LNCAP (cell line): ENCODE results near the gene TRIM41.
A peak's percentile ranks its signal among the peaks of the same experiment; 100 is the strongest.

Experiments
- CTCF ChIP-seq: fragments of 450-650 bp; IDR thresholded peaks from 2 replicates; pipeline ENCODE4 v1.5.1; 2017; ENCODE audit warnings: mild to moderate bottlenecking

The TRIM41 gene

GRCh38 chr5:181223058-181223728, at the start of gene TRIM41:
TRIM41 (plus strand) TSS chr5:181223281; CDS start chr5:181224000, 719 bp downstream.
- TF ChIP-seq CTCF: no peak

DNA sequence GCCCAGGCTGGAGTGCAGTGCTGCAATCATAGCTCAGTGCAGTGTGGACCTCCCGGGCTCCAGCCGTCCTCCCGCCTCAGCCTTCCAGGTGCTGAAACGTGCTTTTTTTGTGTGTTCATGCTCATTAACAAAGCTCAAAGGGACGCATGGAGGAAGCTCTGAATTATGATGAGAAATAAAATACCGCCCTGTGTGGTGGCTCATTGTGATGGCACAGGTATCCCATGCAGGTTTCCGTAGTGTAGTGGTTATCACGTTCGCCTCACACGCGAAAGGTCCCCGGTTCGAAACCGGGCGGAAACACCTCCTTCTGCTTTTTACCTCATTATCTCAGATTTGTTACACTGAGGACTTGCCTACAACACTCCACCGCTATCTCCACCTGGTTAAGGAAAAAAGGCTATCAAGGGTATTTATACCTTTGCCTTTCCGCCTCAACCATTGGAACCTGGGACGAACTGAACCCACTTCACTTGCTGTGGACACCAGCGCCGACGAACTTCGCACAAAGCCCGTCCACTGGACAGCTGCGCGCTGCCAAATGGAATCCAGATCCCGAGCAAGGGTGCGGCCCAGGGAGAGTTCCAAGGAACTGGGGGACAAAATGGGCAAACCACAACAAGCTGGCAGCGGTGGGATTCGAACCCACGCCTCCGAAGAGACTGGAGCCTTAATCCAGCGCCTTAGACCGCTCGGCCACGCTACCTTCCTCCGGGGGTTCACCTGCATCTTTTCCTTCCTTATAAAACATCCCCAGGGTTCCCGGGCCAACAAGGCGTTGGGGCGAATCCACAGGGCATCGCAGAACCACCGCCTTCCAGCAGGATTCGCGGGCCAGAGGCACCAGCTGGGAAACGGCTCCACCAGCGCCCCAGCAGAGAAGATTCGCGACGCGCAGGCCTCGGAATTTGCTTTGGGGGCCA, 49.4 kb upstream of the TRIM41 start:
- TF ChIP-seq CTCF: no peak

DNA sequence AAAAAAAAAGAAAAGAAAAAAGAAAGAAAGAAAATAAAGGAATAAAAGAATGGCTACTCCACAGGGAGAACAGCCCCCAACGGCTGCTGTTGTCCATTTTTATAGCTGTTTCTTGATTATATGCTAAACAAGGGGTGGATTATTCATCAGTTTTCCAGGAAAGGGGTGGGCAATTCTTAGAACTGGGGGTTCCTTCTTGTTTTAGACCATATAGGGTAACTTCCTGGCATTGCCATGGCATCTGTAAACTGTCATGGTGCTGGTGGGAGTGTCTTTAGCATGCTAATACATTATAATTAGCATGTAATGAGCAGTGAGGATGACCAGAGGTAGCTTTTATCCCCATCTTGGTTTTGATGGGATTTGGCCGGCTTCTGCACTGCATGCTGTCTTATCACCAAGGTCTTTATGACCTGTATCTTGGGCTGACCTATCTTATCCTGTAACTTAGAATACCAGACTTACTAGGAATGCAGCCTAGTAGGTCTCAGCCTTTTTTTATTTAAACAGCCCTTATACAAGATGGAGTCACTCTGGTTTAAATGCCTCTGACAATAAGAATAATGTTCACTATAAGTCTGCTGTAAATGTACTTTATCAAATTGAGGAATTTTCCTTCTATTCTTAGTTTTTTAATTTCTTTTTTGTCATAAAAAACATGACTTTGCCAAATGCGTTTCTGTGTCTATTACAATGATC, 46.7 kb upstream of the TRIM41 start:
- TF ChIP-seq CTCF: no peak

DNA sequence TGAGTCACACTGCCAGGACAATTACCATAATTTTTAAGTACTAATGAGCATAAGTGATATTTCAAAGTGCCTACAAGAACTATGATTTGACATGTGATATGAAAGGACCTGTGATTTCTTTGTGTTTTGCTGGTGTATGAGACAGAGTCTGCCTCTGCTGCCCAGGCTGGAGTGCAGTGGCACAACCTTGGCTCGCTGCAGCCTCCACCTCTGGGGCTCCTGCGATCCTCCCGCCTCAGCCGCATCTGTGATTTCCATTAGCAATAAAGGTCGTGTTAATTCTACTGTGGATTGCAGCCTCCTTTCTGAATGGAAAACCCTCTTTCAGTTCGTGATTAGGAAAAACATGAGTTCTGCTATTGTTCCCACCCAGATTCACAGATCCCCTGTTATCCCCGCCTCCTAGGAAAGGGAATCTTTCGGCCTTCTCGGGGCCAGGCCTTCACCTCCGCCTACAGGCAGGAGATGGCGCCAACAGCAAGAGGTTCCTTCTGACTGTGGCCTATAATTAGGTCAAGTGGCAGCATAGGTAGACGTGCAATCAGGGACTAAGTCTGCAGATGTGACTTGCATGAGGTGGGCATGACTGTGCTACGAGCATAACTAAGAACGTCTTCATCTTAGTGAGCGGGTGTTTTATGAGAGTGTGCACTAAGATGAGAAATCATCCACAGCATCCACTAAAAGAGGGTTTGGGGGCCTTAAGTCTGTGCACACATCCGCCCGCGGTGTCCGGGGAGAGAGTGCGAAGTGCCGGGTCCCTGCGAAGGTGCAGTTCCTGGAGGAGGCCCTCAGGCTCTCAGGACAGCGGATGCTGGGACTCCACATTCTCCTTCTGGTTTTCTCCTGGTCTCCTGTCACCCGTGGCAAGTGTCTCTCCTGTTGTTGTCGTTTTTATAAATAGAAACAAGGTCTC, 41.2 kb upstream of the TRIM41 start:
- TF ChIP-seq CTCF: peak; percentile 82

- no peak for TF ChIP-seq CTCF
Measured at GRCh38 chr5:181182651-181183050, 40.4 kb upstream of the TRIM41 start.

GRCh38 chr5:181184845-181185216, 38.2 kb upstream of the TRIM41 start:
- no peak for TF ChIP-seq CTCF

GRCh38 chr5:181185560-181185959, 37.5 kb upstream of the TRIM41 start:
- no peak for TF ChIP-seq CTCF
